Endothelial cell of hepatic sinusoid (primary cell): ENCODE results near the gene MAPKAPK3.
"Not testable (repeated sequence)": the region's sequence is repeated elsewhere in the genome, so short reads cannot be mapped to it uniquely, and the experiment has no call there.

Experiments
- in situ Hi-C: cut with HindIII; loops from 2 replicates; pipeline ENCODE4 v1.10.0; 2017; ENCODE audit warnings: low sequenced_read_pairs

MAPKAPK3 gene

DNA sequence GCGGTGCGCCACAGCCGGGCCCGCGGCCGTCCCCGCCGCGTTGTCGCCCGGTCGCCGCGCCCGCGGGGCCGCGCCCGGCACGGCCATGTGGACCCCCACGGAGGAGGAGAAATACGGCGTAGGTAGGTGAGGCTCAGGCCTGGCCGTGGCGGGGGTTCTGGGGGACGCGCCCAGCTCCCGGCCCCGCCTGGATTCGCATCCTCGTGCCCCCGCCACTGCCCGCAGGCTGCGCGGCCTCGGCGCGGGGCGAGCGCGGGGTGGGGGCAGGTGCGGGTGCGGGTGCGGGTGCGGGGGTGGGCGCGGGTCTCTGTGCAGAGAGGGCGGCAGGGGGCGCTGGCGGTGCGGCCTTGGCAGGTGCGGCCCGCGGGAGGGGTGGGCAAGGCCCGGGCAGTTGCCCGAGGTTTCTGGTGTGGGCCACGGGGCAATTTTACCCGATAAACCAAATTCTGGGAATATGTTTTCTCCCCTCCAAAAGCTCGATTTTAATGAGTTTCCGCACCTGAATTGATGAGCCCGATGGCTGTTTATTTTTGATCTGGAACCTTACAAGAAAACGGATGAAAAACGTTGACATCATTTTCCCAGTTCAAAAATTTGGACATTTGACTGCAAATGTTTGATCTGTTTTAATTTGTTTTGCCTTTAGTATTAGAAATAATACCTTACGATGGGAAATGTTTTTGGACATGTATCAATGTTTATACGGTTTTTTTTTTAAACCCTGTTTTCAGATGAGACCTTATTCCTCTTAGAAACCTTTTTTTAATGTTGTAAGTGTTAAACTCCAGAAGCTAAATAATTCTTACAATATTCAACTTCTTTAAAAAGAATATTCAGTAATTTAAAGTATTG is 58.5 kb downstream of the MAPKAPK3 start:
- in situ Hi-C loops, result no loop called here

GRCh38 chr3:50676031-50676705 is 59.2 kb downstream of the MAPKAPK3 start:
- in situ Hi-C loops, result no loop called here

- in situ Hi-C loops, result no loop called here
These were observed 70.3 kb downstream of the MAPKAPK3 start for GRCh38 chr3:50687127-50687751.

GRCh38 chr3:50687916-50688315 is 71.0 kb downstream of the MAPKAPK3 start:
- in situ Hi-C loops, result no loop called here

GRCh38 chr3:50688602-50689001 is 71.7 kb downstream of the MAPKAPK3 start:
- in situ Hi-C loops, result not testable (repeated sequence)

DNA sequence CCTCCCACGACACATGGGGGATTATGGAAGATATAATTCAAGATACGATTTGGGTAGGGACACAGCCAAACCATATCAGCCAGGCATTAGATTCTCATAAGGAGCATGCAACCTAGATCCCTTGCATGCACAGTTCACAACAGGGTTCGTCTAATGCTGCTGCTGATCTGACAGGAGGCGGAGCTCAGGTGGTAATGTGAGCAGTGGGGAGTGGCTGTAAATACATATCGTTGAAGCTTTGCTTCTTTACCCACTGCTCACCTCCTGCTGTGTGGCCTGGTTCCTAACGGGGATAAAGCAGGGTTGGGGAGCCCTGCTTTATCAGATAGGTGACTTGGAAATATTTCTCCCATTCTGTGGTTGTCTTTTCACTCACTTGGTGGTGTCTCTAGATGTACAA is 72.6 kb downstream of the MAPKAPK3 start:
- in situ Hi-C loops, result no loop called here

GRCh38 chr3:50695031-50695430 is 78.1 kb downstream of the MAPKAPK3 start:
- in situ Hi-C loops, result no loop called here

DNA sequence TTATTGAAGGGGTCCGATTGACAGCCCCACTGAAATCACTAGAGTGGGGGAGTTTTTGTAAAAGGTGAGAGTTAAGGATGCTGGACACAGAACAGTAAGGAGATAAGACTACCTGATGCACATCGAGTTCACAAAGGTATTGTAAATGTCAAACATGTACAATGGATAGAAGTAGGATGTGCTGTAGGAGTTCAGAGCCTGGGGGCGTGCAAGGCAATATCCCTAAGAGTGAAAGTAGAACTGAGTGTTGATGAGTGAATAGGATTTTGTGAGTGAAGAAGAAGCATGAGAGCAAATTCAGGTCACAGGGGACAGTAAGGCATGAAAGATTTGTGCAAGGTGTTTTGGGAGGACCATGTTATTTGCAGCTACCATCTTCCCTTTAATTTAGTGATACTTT is 79.3 kb downstream of the MAPKAPK3 start:
- in situ Hi-C loops, result no loop called here

DNA sequence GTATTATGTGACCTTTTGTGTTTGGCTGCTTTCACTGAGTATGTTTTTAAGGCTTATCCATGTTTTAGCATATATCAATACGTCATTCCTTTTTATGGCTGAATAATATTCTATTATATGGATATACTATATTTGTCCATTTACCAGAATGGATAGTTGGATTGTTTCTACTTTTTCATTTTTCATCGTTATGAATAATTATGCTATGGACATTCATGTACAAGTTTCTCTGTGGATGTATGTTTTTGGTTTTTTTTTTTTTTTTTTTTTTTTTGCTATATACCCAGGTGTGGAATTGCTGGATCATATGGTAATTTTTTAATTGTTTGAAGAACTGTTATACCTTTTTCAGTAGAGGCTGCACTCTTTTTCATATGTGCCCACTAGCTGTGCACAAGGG is 81.3 kb downstream of the MAPKAPK3 start:
- in situ Hi-C loops, result no loop called here
